ENCODE results near the gene HMSD. TPM values are rescaled to one million over a fixed set of nuclear protein-coding genes. Genes with fewer than 3 reads are reported as not detected.
"Not testable (repeated sequence)": the region's sequence is repeated elsewhere in the genome, so short reads cannot be mapped to it uniquely, and the experiment has no call there.

The HMSD gene
- total and polyA plus RNA-seq, 2 experiments from 2014 or later, result 0.10 TPM; not detected in 1

DNA sequence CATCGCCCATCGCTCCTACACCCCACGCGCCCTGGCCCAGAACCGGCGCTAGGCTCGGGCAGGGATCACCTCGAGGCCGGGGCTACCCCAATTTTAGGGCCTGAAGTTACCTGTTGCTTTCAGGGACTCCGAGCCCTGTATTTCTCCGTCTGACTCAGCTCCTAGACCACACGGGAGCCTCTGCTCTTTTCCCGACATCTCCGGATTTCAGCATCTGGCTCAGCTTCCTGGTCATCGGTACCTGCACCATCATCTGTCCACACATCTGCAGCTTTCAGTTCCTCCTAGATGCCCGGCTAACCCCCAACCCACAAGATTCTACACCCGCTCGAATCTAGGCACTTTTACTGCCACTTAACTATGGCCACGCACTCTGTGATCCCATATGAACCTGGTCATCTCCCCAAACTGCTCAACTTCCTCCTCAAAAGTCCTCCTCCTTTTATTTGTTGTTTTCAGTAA is 12.1 kb upstream of the HMSD start:
- H3K4me3 ChIP-seq, result peak overlapping the region; percentile 17
- H3K27ac ChIP-seq, result no peak overlapping the region
- H3K9me2 ChIP-seq (replicated peaks; ENCODE audit: insufficient read depth), result no peaks in the 10 kb centered on the region
- H3K4me1 ChIP-seq (ENCODE audit: insufficient read depth), result peaks cover 3% of the 10 kb centered on the region
- H2AFZ ChIP-seq, result peak overlapping the region; percentile 99
- no peaks in the 10 kb centered on the region for H3K36me3 ChIP-seq (replicated peaks; ENCODE audit: insufficient read depth, low read depth)
- H3K4me2 ChIP-seq, result peak overlapping the region; percentile 98
- WGBS (ENCODE audit: low lambda C conversion rate, missing lambda C conversion rate), result 57% methylated on average over 19 of the region's 19 CpGs
- no peaks in the 10 kb centered on the region for H3K79me2 ChIP-seq
- DNase-seq (ENCODE audit: low spot score), result no peak
- H4K20me1 ChIP-seq (ENCODE audit: insufficient read depth, poor library complexity, severe bottlenecking), result no peaks in the 10 kb centered on the region
- H3K9me3 ChIP-seq (ENCODE audit: low read depth), result no peaks in the 10 kb centered on the region
- TF ChIP-seq, protein P1, sequence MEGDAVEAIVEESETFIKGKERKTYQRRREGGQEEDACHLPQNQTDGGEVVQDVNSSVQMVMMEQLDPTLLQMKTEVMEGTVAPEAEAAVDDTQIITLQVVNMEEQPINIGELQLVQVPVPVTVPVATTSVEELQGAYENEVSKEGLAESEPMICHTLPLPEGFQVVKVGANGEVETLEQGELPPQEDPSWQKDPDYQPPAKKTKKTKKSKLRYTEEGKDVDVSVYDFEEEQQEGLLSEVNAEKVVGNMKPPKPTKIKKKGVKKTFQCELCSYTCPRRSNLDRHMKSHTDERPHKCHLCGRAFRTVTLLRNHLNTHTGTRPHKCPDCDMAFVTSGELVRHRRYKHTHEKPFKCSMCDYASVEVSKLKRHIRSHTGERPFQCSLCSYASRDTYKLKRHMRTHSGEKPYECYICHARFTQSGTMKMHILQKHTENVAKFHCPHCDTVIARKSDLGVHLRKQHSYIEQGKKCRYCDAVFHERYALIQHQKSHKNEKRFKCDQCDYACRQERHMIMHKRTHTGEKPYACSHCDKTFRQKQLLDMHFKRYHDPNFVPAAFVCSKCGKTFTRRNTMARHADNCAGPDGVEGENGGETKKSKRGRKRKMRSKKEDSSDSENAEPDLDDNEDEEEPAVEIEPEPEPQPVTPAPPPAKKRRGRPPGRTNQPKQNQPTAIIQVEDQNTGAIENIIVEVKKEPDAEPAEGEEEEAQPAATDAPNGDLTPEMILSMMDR (IDR thresholded peaks at IDR 0.05; ENCODE audit: poor library complexity), result no peak
- no peak for TF ChIP-seq EZH2 (IDR thresholded peaks at IDR 0.05; ENCODE audit: borderline replicate concordance)
- no peak for TF ChIP-seq EZH2phosphoT487 (IDR thresholded peaks at IDR 0.05; ENCODE audit: low read depth, severe bottlenecking, unreplicated experiment)
- H3K27me3 ChIP-seq, result peaks cover 22% of the 10 kb centered on the region

GRCh38 chr18:63940008-63940407 is 9.1 kb upstream of the HMSD start:
- no peaks in the 10 kb centered on the region for H3K36me3 ChIP-seq (replicated peaks; ENCODE audit: insufficient read depth, low read depth)
- DNase-seq (ENCODE audit: low spot score), result no peak
- WGBS (ENCODE audit: low lambda C conversion rate, missing lambda C conversion rate), result 95% methylated on average over 8 of the region's 8 CpGs
- TF ChIP-seq EZH2phosphoT487 (IDR thresholded peaks at IDR 0.05; ENCODE audit: low read depth, severe bottlenecking, unreplicated experiment) (no peak), EZH2 (IDR thresholded peaks at IDR 0.05; ENCODE audit: borderline replicate concordance) (no peak)
- TF ChIP-seq, protein P1 (IDR thresholded peaks at IDR 0.05; ENCODE audit: poor library complexity), result no peak
- no peak overlapping the region for H3K4me3 ChIP-seq
- H3K4me1 ChIP-seq (ENCODE audit: insufficient read depth), result peaks cover 3% of the 10 kb centered on the region
- H3K27me3 ChIP-seq, result peaks cover 18% of the 10 kb centered on the region
- H3K4me2 ChIP-seq, result no peak overlapping the region
- no peaks in the 10 kb centered on the region for H3K79me2 ChIP-seq
- no peaks in the 10 kb centered on the region for H3K9me2 ChIP-seq (replicated peaks; ENCODE audit: insufficient read depth)
- no peak overlapping the region for H3K27ac ChIP-seq
- H4K20me1 ChIP-seq (ENCODE audit: insufficient read depth, poor library complexity, severe bottlenecking), result no peaks in the 10 kb centered on the region
- H3K9me3 ChIP-seq (ENCODE audit: low read depth), result no peaks in the 10 kb centered on the region
- H2AFZ ChIP-seq, result no peak overlapping the region

- not testable (repeated sequence) for H3K4me3 ChIP-seq; H2AFZ ChIP-seq; H4K20me1 ChIP-seq (ENCODE audit: insufficient read depth, poor library complexity, severe bottlenecking); H3K9me2 ChIP-seq (replicated peaks; ENCODE audit: insufficient read depth); H3K36me3 ChIP-seq (replicated peaks; ENCODE audit: insufficient read depth, low read depth); H3K4me2 ChIP-seq; H3K9me3 ChIP-seq (ENCODE audit: low read depth); H3K4me1 ChIP-seq (ENCODE audit: insufficient read depth); H3K27ac ChIP-seq; H3K79me2 ChIP-seq; DNase-seq (ENCODE audit: low spot score)
- H3K27me3 ChIP-seq, result peaks cover 14% of the 10 kb centered on the region
- 81% methylated on average over 17 of the region's 17 CpGs for WGBS (ENCODE audit: low lambda C conversion rate, missing lambda C conversion rate)
Observed at GRCh38 chr18:63940543-63941050, 8.5 kb upstream of the HMSD start.

- no peak overlapping the region for H3K27ac ChIP-seq
- no peak overlapping the region for H3K4me3 ChIP-seq
- 89% methylated on average over 3 of the region's 3 CpGs for WGBS (ENCODE audit: low lambda C conversion rate, missing lambda C conversion rate)
- TF ChIP-seq, protein P1 (IDR thresholded peaks at IDR 0.05; ENCODE audit: poor library complexity), result no peak
- TF ChIP-seq EZH2phosphoT487 (IDR thresholded peaks at IDR 0.05; ENCODE audit: low read depth, severe bottlenecking, unreplicated experiment) (no peak), EZH2 (IDR thresholded peaks at IDR 0.05; ENCODE audit: borderline replicate concordance) (no peak)
- no peaks in the 10 kb centered on the region for H3K79me2 ChIP-seq
- H3K27me3 ChIP-seq, result no peaks in the 10 kb centered on the region
- no peaks in the 10 kb centered on the region for H3K4me1 ChIP-seq (ENCODE audit: insufficient read depth)
- DNase-seq (ENCODE audit: low spot score), result no peak
- H3K4me2 ChIP-seq, result no peak overlapping the region
- H2AFZ ChIP-seq, result no peak overlapping the region
- no peaks in the 10 kb centered on the region for H4K20me1 ChIP-seq (ENCODE audit: insufficient read depth, poor library complexity, severe bottlenecking)
- no peaks in the 10 kb centered on the region for H3K36me3 ChIP-seq (replicated peaks; ENCODE audit: insufficient read depth, low read depth)
- H3K9me3 ChIP-seq (ENCODE audit: low read depth), result peaks cover 5% of the 10 kb centered on the region
- H3K9me2 ChIP-seq (replicated peaks; ENCODE audit: insufficient read depth), result no peaks in the 10 kb centered on the region
Observed at GRCh38 chr18:63947051-63947790, 1.9 kb upstream of the HMSD start.

Measured in hepatocyte (in vitro differentiated cells).